Loucy (cell line): Measurements from ENCODE around the gene TBX10.
"Not testable (repeated sequence)": the region's sequence is repeated elsewhere in the genome, so short reads cannot be mapped to it uniquely, and the experiment has no call there.

Experiments
- EZH2phosphoT487 ChIP-seq: fragments of 200-600 bp; IDR thresholded peaks from 2 replicates; pipeline ENCODE4 v1.6.1; 2018; ENCODE audit warnings: antibody characterized with exemption, mild to moderate bottlenecking, moderate library complexity, borderline replicate concordance
- TF ChIP-seq, protein P1 (sequence below): fragments of 200-600 bp; sonication (generic); conservative IDR thresholded peaks from 2 replicates; pipeline ENCODE4 v1.5.1; 2014; ENCODE audit warnings: mild to moderate bottlenecking, antibody characterized with exemption, low read length

DNA sequence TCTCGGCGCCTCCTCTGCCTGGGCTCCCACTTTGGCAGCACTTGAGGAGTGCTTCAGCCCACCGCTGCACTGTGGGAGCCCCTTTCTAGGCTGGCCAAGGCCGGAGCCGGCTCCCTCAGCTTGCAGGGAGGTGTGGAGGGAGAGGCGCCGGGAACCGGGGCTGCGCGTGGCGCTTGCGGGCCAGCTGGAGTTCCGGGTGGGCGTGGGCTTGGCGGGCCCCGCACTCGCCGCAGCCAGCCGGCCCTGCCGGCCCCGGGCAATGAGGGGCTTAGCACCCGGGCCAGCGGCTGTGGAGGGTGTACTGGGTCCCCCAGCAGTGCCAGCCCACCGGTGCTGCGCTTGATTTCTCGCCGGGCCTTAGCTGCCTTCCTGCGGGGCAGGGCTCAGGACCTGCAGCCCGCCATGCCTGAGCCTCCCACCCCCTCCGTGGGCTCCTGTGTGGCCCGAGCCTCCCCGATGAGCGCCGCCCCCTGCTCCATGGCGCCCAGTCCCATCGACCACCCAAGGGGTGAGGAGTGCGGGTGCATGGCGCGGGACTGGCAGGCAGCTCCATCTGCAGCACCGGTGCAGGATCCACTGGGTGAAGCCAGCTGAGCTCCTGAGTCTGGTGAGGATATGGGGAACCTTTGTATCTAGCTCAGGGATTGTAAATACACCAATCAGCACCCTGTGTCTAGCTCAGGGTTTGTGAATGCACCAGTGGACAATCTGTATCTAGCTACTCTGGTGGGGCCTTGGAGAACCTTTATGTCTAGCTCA is 20.5 kb downstream of the TBX10 start:
- TF ChIP-seq, protein P1, sequence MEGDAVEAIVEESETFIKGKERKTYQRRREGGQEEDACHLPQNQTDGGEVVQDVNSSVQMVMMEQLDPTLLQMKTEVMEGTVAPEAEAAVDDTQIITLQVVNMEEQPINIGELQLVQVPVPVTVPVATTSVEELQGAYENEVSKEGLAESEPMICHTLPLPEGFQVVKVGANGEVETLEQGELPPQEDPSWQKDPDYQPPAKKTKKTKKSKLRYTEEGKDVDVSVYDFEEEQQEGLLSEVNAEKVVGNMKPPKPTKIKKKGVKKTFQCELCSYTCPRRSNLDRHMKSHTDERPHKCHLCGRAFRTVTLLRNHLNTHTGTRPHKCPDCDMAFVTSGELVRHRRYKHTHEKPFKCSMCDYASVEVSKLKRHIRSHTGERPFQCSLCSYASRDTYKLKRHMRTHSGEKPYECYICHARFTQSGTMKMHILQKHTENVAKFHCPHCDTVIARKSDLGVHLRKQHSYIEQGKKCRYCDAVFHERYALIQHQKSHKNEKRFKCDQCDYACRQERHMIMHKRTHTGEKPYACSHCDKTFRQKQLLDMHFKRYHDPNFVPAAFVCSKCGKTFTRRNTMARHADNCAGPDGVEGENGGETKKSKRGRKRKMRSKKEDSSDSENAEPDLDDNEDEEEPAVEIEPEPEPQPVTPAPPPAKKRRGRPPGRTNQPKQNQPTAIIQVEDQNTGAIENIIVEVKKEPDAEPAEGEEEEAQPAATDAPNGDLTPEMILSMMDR, result not testable (repeated sequence)
- not testable (repeated sequence) for TF ChIP-seq EZH2phosphoT487
